HAP-1 (cell line): ENCODE measurements around the gene APC.
"Not testable (repeated sequence)": the region's sequence is repeated elsewhere in the genome, so short reads cannot be mapped to it uniquely, and the experiment has no call there.

Experiments
- DNase-seq, 2 experiments: peaks; one replicate each; pipeline ENCODE4 v3.0.0-alpha.2; 2016 to 2020; ENCODE audit warnings: low spot score in 2 of 2
- H3K27me3 ChIP-seq: fragments of 250-450 bp; sonication (Bioruptor Pico); 2 replicates; pipeline ENCODE4 v1.5.1; 2020; ENCODE audit warnings: low read depth, mild to moderate bottlenecking, moderate library complexity
- H3K36me3 ChIP-seq: fragments of 250-450 bp; sonication (Bioruptor Pico); replicated peaks from 2 replicates; pipeline ENCODE4 v1.5.1; 2020; ENCODE audit warnings: mild to moderate bottlenecking
- H3K4me1 ChIP-seq: fragments of 250-450 bp; sonication (Bioruptor Pico); 2 replicates; pipeline ENCODE4 v1.5.1; 2020; ENCODE audit warnings: mild to moderate bottlenecking
- H3K4me3 ChIP-seq: fragments of 250-450 bp; sonication (Bioruptor Pico); 2 replicates; pipeline ENCODE4 v1.5.1; 2020; ENCODE audit warnings: mild to moderate bottlenecking, moderate library complexity
- H3K9me3 ChIP-seq: fragments of 250-450 bp; sonication (Bioruptor Pico); 2 replicates; pipeline ENCODE4 v1.5.1; 2020; ENCODE audit warnings: mild to moderate bottlenecking, moderate library complexity
- in situ Hi-C: fragments of 300-500 bp; cut with MboI; formaldehyde crosslinking; loops from 3 replicates; pipeline ENCODE4 v1.14.3; 2020; ENCODE audit warnings: low sequenced_read_pairs, inconsistent platforms, mixed read lengths

The APC gene

DNA sequence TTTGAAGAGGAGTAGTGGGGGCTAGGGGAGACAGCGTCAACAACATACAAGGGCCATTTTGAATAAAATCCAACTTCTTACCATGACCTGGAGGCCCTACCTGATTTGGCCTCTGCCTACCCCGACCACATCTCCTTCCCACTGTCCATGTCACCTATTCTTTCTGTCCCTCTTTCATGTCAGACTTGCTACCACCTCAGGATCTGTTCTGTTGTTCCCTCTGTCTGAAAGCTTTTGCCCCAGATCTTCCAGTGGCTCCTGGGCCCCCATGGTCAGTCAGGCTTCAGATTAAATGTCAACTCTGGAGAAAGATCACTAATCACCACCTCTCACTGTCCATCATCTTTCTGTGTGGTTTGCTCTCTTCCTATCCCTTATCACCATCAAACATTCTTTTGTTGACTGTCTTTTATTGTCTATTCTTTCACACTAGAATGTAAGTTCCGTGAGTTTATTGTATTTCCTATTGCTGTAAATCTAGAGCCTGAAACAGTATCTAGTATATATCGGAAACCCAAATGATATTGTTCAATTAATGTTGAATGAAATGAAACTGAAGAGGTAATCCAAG lies 31.2 kb upstream of the APC start:
- in situ Hi-C loops = no loop called here
- H3K4me3 ChIP-seq = no peak overlapping the region
- no peaks in the 10 kb centered on the region for H3K9me3 ChIP-seq
- H3K36me3 ChIP-seq = no peaks in the 10 kb centered on the region
- no peak for DNase-seq
- H3K27me3 ChIP-seq = no peaks in the 10 kb centered on the region
- peaks cover 14% of the 10 kb centered on the region for H3K4me1 ChIP-seq

- Histone ChIP-seq H3K27me3 (no peaks in the 10 kb centered on the region), H3K4me1 (peaks cover 14% of the 10 kb centered on the region), H3K9me3 (no peaks in the 10 kb centered on the region), H3K36me3 (no peaks in the 10 kb centered on the region), H3K4me3 (peak overlapping the region; percentile 93)
- in situ Hi-C loops = no loop called here
- DNase-seq = peak; percentile 98 to 99
These were observed 30.2 kb upstream of the APC start for GRCh38 chr5:112707187-112708102.

DNA sequence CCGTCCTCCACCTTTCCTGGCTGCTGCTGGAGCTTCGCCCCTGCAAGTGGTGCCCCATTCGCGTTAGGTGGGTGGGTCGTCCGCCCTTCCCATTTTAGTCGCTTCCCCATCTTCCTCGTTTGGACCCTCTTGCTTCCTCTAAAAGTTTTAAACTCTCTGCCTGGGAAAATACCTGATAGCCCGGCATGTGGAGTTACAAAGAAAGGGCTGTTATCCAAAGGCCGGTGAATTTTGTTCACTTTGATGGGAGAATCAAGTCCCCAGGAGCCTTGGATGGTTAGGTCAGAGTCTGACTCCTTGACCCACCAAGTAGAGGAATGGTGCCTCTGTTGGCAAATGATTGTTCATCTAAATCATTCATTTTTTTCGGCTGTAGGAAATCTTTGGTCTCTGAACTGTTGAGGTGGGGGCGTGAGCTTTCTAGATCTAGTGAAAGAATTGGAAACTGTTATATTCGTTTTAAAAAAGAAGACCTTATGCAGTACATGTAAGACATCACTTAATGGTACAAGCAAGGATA lies 29.5 kb upstream of the APC start:
- H3K27me3 ChIP-seq = no peaks in the 10 kb centered on the region
- H3K4me1 ChIP-seq = peaks cover 14% of the 10 kb centered on the region
- peak overlapping the region; percentile 93 for H3K4me3 ChIP-seq

DNA sequence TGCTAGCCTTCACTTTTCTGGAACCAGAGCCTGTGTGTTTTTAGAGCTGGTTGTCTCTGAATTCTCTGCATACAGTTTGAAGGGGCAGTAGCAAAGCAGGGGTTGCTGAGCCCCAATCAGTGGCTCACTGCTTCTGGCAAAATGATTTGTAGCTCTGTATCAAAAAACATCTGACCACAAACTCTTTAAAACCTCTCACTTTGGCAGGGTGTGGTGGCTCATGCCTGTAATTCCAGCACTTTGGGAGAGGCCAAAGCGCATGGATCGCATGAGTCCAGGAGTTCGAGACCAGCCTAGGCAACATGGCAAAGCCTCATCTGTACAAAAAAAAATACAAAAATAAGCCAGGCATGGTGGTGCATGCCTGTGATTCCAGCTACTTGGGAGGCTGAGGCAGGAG lies 28.3 kb upstream of the APC start:
- Histone ChIP-seq H3K4me1 (peaks cover 14% of the 10 kb centered on the region), H3K36me3 (no peaks in the 10 kb centered on the region), H3K4me3 (no peak overlapping the region; the same call in 1 of the 2 replicates), H3K27me3 (no peaks in the 10 kb centered on the region), H3K9me3 (no peaks in the 10 kb centered on the region)
- no peak for DNase-seq
- in situ Hi-C loops = no loop called here

More for the DNA sequence above, 29.5 kb upstream of the APC start:
- no peaks in the 10 kb centered on the region for H3K9me3 ChIP-seq
- DNase-seq = no peak
- no peaks in the 10 kb centered on the region for H3K36me3 ChIP-seq
- in situ Hi-C loops = no loop called here

DNA sequence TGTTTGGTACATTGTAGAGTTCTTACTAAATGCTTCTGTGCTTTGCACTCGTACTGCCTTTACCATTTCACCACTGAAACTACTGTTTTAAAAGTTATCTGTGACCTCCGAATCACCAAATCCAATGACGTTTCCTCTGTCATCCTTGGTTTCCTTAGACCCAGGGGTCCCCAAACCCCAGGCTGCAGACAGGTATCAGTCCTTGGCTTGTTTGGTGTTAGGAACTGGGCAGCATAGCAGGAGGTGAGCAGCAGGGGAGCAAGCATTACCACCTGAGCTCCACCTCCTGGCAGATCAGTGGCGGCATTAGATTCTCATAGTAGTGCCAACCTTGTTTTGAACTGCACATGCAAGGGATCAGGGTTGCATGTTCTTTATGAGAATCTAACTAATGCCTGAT lies 26.8 kb upstream of the APC start:
- H3K4me3 ChIP-seq = no peak overlapping the region
- no peaks in the 10 kb centered on the region for H3K27me3 ChIP-seq
- no peaks in the 10 kb centered on the region for H3K9me3 ChIP-seq
- DNase-seq = no peak
- in situ Hi-C loops = no loop called here
- H3K36me3 ChIP-seq = no peaks in the 10 kb centered on the region
- peaks cover 14% of the 10 kb centered on the region for H3K4me1 ChIP-seq

DNA sequence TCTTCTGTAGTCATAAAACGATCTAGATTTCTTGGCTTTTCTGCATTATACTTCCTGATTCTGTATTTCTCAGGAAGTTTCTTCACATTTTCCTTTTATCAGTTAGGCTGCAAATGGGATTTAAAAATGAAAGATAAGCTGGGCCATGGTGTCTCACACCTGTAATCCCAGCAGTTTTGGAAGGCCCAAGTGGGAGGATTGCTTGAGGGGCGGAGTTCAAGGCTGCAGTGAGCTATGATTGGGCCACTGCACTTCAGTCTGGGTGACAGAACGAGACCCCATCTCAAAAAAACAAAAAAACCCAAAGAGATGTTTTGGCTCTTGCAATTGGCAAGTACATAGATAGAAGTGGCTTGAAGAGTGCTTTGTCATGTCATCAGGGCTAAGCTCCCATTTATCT lies 26.2 kb upstream of the APC start:
- in situ Hi-C loops = no loop called here
- DNase-seq = no peak
- peaks cover 14% of the 10 kb centered on the region for H3K4me1 ChIP-seq
- no peak overlapping the region for H3K4me3 ChIP-seq
- H3K36me3 ChIP-seq = no peaks in the 10 kb centered on the region
- H3K9me3 ChIP-seq = no peaks in the 10 kb centered on the region
- no peaks in the 10 kb centered on the region for H3K27me3 ChIP-seq

DNA sequence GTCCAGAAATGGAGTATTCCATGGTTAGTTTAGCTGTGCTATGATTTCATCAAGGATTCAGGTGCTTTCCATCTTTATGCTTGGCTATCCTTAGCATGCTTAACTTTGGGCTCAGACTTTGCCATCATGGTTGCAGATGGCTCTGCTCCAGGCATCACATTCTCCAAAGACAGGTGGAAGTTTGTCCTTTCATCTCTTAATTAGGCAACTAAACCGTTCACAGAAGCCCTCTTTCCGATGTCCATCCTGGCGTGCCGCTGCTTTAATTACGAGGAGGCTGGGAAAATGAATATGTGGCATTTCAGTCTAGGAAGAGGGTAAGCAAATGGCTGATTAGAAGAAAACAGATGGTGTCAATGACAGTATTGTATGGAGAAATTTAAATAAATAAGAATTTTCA lies 24.5 kb upstream of the APC start:
- no peak for DNase-seq
- in situ Hi-C loops = no loop called here
- no peak overlapping the region for H3K4me3 ChIP-seq
- no peaks in the 10 kb centered on the region for H3K36me3 ChIP-seq
- no peaks in the 10 kb centered on the region for H3K27me3 ChIP-seq
- H3K9me3 ChIP-seq = 0 out of 2 replicates have a peak, but pooled peaks cover 4% of the 10 kb centered on the region
- H3K4me1 ChIP-seq = peaks cover 10% of the 10 kb centered on the region

DNA sequence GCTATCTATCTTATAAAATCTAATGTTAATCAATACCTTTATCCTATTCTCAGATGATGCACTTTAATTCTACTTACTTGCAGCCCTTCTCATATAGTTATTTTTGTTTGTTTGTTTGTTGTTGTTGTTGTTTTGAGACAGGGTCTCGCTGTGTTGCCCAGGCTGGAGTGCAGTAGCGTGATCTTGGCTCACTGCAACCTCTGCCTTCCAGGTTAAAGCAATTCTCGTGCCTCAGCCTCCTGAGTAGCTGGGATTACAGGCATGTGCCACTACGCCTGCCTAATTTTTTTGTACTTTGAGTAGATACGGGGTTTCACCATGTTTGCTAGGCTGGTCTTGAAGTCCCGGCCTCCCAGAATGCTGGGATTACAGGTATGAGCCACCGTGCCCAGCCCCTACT lies 20.8 kb upstream of the APC start:
- in situ Hi-C loops, H3K27me3 ChIP-seq, H3K36me3 ChIP-seq, H3K9me3 ChIP-seq, DNase-seq, H3K4me1 ChIP-seq, H3K4me3 ChIP-seq: not testable (repeated sequence)

DNA sequence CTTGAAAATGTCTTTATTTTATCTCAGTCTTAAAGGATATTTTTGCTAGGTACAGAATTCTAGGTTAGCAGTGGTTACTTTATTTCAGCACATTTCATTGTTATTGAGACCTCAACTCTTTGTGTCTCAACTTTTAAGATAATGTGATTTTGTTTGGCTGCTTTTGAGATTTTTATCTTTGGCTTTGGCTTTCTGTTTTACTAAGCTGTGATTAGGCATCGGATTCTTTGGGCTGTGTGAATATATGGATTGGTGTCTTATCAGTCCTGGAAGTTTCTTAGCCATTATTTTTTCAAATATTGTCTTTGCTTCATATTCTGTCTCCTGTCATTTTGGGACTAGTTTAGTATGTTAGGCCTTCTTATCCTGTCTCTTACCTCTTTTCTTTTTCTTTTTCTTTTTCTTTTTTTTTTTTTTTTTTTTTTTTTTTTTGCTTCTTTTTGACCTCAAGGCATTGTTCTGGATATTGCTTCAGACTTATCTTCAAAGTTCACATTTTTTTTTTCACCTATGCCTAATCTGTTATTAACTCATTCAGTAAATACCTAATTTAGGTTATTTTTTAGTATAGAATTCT lies 20.1 kb upstream of the APC start:
- Histone ChIP-seq H3K4me1 (no peaks in the 10 kb centered on the region), H3K4me3 (no peak overlapping the region), H3K27me3 (no peaks in the 10 kb centered on the region), H3K36me3 (no peaks in the 10 kb centered on the region), H3K9me3 (0 out of 2 replicates have a peak, but pooled peaks cover 4% of the 10 kb centered on the region)
- in situ Hi-C loops = no loop called here
- no peak for DNase-seq

- H3K4me1 ChIP-seq = no peaks in the 10 kb centered on the region
- in situ Hi-C loops = no loop called here
- H3K36me3 ChIP-seq = no peaks in the 10 kb centered on the region
- DNase-seq = no peak
- H3K9me3 ChIP-seq = 0 out of 2 replicates have a peak, but pooled peaks cover 4% of the 10 kb centered on the region
- no peak overlapping the region for H3K4me3 ChIP-seq
- no peaks in the 10 kb centered on the region for H3K27me3 ChIP-seq
These were observed 19.3 kb upstream of the APC start for GRCh38 chr5:112718344-112718743.

DNA sequence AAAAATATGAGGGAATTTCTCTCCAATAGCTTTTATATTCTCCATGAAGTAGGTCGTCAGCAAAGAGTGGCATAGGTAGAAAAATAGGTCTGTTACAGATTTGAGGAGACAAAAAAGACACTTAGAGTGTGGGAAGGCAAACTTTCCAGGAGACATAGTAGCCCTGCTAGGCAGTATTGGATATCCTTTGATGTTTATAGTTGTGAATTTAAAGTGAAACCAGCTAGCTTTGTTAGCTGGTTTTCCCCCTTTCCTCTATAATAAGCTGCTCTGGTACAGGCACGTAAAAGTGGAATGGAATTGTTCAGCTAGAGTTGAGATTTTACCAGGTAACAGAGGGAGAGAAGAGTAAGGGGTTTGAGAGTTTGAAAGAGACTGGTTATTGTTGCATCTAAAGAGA lies 17.1 kb upstream of the APC start:
- DNase-seq = no peak
- in situ Hi-C loops = no loop called here
- Histone ChIP-seq H3K27me3 (no peaks in the 10 kb centered on the region), H3K4me3 (no peak overlapping the region), H3K36me3 (no peaks in the 10 kb centered on the region), H3K4me1 (no peaks in the 10 kb centered on the region), H3K9me3 (0 out of 2 replicates have a peak, but pooled peaks cover 4% of the 10 kb centered on the region)

- in situ Hi-C loops = no loop called here
- H3K9me3 ChIP-seq = no peaks in the 10 kb centered on the region
- no peaks in the 10 kb centered on the region for H3K4me1 ChIP-seq
These were observed 12.8 kb upstream of the APC start for GRCh38 chr5:112724901-112725300.

DNA sequence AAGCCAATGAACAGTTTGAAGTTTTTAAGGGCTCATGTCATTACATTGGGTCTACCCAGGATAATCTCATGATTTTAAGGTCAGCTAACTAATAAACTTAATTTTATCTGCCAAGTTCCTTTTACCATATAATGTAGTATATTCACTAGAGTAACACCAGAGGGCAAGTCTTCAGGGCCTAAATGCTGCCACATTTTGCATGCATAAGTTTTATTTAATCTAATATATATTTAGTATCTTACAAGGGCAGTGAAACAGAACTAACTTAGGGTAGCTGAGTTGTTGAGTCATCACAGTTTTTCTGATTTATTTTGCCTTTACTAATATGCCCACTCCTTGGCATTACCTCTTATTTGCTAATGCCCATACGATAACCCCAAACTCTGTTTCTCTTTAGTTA lies 8.1 kb upstream of the APC start:
- Histone ChIP-seq H3K4me3 (no peak overlapping the region), H3K27me3 (no peaks in the 10 kb centered on the region), H3K9me3 (no peaks in the 10 kb centered on the region), H3K36me3 (no peaks in the 10 kb centered on the region), H3K4me1 (no peaks in the 10 kb centered on the region)
- in situ Hi-C loops = no loop called here
- no peak for DNase-seq

More at GRCh38 chr5:112724901-112725300, 12.8 kb upstream of the APC start:
- DNase-seq = no peak
- Histone ChIP-seq H3K36me3 (no peaks in the 10 kb centered on the region), H3K4me3 (no peak overlapping the region), H3K27me3 (no peaks in the 10 kb centered on the region)

DNA sequence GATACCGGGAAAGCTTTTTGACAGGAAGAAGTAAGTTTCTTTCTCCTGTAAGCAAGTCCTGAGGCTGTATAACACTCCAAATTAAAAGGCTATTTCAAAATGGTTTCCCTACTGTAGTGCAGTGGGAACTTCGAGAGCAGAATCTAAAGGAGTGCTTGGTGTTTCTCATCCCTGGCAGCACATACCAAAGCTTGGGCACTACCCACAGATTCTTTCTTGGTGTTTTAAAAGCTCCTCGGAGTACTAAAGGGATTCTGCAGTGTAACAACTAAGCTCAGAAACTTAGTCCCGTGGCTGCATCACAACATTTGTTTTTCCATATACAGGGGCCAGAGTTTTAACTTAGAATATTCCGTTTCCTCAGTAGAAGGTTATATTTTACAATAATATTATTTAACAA lies 5.6 kb upstream of the APC start:
- H3K27me3 ChIP-seq = no peaks in the 10 kb centered on the region
- H3K36me3 ChIP-seq = no peaks in the 10 kb centered on the region
- no peak for DNase-seq
- no peak overlapping the region for H3K4me3 ChIP-seq
- H3K4me1 ChIP-seq = peaks cover 13% of the 10 kb centered on the region
- in situ Hi-C loops = no loop called here
- no peaks in the 10 kb centered on the region for H3K9me3 ChIP-seq
